GM10266 (cell line): Measurements from ENCODE around the gene CPTP.

Experiments
- DNase-seq: peaks from one replicate; pipeline ENCODE4 v3.0.0; 2012; ENCODE audit errors: extremely low spot score
- CTCF ChIP-seq: IDR thresholded peaks from 2 replicates; pipeline ENCODE4 v1.5.1; 2012; ENCODE audit warnings: mild to moderate bottlenecking, low read depth; ENCODE audit not compliant: control insufficient read depth, insufficient read depth; ENCODE audit errors: missing control alignments

The CPTP gene

GRCh38 chr1:1360506-1361169 lies 36.0 kb downstream of the CPTP start:
- TF ChIP-seq CTCF = no peak
- no peak for DNase-seq

GRCh38 chr1:1361233-1361981 lies 36.8 kb downstream of the CPTP start:
- no peak for TF ChIP-seq CTCF
- DNase-seq = no peak

GRCh38 chr1:1361982-1362423 lies 37.4 kb downstream of the CPTP start:
- TF ChIP-seq CTCF = no peak
- no peak for DNase-seq

- DNase-seq = no peak
- TF ChIP-seq CTCF = no peak
Observed at GRCh38 chr1:1364266-1364665, 39.7 kb downstream of the CPTP start.

GRCh38 chr1:1365875-1366698 lies 41.5 kb downstream of the CPTP start:
- TF ChIP-seq CTCF = no peak
- DNase-seq = no peak

- no peak for DNase-seq
- TF ChIP-seq CTCF = no peak
Observed at GRCh38 chr1:1366699-1367066, 42.1 kb downstream of the CPTP start.
